Middle frontal gyrus (tissue), 1 donor: Measurements from ENCODE around the gene CD34.
"Not testable (repeated sequence)": the region's sequence is repeated elsewhere in the genome, so short reads cannot be mapped to it uniquely, and the experiment has no call there.

Experiments
- DNase-seq: peaks from one replicate; pipeline ENCODE4 v3.0.0-alpha.2; 2015; ENCODE audit warnings: low spot score; ENCODE audit errors: extremely low spot score

CD34 gene

DNA sequence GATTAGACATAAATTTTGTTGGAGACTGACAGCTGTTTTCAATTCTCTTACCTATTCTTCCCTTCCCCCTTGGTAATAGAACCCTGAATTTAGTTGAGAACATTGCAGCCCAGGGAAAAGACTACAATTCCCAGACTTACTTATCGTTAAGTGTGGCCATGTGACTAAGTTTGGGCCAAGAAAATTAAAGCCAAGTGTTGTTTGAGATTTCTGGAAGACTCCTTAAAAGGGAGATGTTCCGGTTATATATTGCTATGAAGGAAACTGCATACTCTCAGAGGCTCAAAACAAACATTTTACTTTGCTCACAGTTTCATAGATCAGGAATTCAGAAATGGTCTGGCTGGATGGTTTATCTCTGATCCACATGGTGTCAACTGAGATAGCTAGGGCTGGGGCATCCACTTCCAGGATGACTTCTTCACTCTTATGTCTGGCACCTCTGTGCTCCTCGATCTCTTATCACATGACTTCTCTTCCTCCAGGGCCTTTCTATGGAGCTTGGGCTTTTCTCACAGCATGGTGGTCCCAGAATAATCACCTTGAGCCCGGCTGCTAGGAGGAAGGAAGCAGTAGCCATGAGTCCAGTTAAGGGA lies 22.4 kb upstream of the CD34 start:
- DNase-seq, result no peak

DNA sequence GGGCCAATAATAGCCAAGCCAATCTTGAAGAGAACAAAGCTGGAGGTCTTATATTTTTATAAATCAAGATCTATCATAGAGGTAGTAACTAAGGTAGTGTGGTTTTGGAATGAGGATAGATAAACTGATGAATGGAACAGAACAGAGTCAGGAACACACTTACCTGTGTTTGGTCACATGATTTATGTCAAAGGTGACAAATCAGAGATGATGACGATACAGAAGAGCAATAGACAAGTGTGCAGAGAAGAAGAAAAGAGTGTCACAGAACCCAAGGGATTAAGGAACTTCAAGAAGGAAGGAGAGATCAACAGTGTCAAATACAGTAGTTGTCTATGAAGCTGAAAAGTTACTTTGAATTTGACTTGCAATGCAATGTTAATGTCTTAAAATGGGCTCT lies 16.1 kb upstream of the CD34 start:
- DNase-seq, result no peak

DNA sequence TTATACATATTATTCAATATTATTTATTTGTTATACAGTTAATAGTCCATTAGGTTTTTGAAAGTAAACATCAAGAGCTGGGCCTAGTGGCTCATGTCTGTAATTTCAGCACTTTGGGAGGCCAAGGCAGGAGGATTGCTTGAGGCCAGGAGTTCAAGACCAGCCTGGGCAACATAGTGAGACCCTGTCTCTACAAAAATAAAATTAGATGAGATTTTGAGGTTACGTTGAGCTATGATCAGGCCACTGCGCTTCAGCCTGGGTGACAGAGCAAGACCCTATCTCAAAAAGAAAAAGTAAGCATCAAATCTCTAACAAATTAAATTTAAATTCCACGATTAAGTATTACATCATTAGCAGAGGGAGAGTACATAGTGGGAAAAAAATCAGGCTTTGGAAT lies 15.0 kb upstream of the CD34 start:
- DNase-seq, result not testable (repeated sequence)

DNA sequence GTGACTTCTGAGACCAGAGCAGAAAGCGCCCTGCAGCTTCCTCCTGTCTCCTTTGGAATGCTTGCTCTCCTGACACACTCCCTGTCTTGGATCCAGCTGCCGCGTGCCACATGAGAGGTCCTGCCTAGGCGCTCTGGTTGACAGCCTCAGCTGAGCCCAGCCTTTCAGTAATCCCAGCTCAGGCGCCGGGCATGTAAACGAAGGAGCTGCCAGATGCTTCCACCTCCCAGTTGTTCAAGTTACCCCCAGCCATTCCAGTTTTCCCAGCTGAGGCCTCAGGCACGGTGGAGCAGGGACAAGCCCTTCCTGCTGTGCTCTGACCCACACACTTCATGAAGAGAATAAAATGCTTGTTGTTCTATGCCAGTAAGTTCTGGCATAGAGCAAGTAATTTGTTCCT lies 14.3 kb upstream of the CD34 start:
- DNase-seq, result no peak

DNA sequence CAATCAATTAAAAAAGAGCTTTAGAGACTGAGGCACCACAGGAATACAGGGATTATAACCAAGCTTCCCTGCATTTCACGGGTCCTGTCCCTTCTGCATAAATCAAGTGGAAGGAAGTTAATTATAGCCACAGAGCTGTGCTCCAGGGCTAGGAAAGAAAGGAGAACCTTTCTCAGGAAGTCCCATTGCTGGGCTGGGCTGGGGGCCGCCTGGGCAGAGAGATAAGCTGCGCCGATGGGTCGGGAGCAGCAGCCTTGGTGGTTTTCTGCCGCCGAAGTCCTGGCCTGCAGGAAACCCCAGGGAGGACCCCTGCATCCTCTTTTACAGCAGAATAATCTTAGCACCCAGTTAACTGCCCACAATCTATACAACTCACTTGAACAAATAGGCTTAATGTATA lies 12.6 kb upstream of the CD34 start:
- DNase-seq, result no peak

DNA sequence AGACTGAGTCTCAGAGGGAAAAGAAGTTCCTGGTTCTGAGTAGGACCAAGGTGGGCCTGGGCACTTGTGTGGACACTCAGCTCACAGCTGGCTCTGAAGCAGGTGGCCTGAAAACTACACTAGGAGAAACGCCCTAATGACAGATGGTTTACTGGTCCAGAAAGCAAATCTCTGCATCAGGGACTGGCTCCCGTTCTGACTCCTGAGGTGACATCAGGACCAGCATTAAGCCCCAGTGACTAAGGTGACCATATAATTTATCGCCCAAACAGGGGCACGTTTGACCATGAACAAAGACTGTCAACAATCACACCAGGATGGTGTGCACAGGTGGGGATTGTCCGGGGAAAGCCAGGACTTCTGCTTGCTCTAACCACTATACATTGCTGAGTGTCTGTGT lies 12.2 kb upstream of the CD34 start:
- no peak for DNase-seq

DNA sequence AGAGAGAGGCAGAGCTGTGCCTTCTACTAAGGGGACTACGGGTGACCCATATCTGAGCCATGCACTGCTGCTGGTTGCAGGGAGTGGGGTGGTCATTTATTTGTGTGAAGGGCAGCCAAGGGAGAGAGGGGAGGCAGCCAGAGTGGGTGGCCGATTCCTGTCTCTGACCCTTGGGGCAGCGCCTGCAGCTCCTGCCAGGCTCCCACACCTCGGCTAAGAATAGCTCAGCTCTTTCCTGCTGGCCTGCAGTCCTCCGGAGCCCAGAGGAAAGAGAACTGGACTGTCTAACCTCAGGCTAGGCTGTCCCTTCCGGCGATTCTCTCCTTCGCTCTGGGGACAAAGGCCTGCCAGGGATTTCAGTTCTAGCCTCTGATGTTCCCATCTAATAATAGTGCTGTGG lies 11.6 kb upstream of the CD34 start:
- no peak for DNase-seq

DNA sequence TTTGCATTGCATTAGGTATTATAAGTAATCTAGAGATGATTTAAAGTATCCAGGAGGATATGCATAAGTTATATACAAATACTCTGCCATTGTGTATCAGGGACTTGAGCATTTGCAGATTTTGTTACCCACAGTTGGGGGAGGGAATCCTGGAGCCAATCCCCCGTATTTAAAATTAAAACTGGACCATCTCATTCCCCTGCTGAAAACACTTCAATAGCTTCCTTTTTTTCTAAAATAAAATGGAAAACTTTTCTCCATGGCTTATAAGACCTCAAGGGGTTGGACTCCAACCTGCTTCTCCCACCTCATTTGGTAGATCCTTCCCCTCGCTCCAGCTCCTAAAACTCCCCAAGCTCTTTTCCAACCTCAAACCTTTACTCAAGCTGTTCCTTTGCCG lies 10.4 kb upstream of the CD34 start:
- DNase-seq, result no peak

DNA sequence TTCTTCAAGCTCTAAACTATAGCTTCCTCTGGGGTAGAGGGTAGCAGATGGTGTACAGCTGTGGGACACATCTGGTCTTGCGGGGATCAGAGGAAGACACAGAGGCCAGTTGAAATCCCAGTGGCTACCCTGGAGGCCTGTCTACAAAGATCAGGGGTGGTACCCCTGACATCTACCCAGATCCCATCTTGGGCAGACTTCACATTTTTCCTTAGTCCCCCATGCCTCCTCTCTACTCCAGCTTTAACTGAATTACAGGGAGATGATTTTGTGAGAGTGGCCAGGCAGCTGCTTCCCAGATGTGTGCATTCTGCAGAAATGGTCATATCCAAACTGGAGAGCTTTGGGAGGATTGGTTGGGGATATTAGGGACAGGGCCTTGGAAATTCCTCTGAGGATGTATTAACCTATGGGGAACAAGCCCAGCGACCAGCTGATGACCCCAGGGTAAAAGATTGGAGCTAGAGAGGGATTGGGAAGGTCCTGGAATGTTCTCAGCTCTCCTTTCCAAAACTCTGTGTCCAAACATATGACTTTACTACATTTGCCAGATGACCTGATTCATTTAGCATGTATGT lies 9.6 kb upstream of the CD34 start:
- no peak for DNase-seq

DNA sequence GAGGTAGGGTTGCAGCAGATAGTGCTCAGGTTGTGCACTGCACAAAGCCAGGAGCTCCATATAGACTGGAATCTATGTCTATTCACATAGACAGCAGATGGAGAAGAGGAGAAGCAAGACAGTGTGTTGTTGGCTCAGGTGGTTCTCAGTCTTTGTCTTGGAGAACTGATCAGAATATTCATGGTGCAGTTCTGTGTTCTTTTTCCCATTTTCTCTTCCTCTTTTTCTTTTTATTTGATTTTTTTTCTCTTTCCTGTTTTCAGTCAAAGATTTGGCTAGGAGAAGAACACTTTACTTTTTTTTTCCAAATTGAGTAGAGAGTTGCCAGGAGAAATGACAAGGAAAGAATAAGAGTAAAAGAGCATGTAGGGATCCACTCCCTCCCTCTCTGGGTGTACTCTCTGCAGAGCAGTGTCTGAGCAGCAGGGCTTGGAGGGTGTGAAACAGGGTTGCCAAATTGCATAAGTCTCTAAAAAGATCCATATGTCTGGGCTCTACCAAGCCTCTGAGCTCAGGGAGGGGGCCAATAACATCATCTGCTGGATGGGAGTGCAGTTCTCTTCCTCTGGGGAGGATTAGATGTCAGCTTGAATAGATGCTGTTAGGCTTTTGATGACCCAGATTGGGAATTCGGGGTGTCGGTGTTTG lies 8.7 kb upstream of the CD34 start:
- DNase-seq, result no peak

DNA sequence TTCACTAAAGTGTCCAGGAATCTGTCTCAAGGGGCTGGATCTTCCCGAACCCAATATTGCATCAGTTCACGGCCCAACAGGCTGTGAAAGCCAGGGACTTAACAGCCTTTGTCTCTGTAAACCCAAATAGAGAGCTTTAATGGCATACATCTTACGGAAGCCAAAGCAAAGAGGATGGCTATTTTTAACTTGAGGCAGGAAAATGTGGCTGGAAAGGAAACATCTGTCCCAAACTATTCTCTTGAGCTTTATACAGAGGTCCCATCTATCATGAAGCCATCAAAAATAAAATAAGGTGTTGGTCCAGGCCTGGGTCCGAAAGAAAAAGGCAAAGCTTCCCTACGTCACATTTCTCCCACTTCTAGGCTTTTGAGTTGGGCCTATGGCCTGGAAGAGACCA lies 7.7 kb upstream of the CD34 start:
- no peak for DNase-seq

DNA sequence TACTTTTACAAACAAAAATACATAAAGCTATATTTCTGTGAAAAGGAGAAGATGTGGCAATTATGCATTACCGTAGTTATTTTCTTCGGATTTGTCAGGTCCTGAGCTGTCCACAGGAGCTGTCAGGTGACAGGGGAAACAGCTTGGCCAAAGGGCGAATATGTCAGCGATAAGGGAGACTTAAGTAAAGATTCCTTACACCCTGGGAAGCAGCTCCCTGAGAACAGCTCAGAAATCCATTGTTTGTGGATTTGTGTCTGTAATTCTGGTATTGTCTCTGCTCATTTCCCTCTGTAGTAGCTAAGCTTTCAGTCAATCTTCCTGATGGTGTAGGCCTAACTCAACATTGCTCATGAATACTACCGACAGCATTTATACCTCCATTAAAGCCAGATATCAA lies 7.1 kb upstream of the CD34 start:
- no peak for DNase-seq

DNA sequence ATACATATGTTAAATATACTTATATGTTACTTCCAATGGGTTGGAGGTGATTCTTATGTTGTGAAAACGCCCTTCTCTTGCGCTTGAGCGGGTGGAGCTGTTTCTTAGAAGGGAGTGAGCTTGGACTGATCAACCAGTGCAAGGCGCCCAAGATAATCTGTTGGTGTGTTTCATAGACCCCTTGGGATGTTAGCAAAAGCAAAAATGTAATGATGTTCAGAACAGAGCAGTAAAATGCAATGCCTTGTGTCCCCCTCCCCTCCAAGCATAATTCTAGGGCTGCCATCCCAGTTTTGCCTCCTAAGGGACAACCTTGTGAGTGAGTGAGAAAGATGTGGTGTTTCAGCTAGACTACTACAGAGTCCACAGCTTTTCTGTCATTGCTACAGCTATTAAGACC lies 6.2 kb upstream of the CD34 start:
- DNase-seq, result no peak

DNA sequence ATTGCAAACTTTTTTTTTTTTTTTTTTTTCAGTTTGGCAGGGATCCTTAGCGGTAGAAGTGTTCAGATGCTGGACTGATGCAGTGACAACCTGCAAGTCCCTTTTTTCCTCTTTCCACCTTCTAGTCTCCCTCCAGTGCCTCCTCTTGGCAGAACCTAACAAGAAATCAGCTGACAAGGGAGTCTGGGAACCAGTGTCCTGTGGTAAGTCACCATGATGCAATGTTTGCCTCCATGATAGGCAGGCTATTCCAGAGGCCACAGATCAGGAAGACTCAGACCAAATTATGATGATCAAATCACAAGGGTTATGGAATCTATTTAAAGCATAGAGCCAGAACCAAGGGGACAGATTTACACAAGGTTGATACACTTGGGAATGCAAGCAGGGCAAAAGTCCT lies 3.0 kb upstream of the CD34 start:
- DNase-seq, result no peak

DNA sequence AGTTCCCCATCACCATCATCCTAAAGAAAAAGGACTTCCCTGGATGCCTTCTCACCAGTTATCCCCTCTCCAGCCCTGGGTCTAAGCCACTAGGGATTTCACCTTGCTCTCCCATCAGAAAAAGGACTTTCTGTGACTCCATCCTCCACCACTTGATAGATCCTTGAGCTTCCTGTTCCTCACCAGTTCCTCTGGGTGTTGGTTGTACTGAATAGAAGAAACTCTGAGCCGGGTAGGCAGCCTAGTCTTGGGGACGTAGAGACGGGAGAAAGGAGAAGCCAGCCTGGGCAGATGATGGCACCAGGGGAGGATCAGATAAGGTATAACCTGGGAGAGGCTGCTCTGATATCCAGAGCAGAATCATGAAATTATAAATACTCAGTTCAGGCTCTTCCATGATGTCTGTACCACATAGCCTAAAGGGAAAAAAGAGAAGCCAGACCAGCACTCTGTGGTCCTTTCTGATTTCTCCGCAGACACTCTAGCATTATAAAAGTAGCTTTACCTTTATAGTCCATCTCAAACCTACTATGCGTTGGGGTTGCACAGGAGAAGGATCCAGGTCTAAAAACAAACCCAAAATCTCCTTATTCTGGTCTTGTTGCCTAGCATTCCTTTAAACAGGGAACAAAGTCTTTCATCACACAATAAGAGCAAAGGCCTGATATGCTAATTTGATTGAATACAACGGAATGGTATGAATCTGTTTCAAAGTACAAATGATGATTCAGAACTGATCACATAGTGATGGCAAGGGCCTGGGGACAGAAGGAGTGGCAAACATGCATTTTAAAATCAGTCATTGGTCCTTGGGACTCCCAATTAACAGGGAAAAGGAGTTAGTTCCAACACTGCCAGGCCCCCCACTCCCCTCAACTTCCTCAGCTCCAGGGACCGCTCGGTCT lies 1.2 kb upstream of the CD34 start:
- DNase-seq, result no peak

DNA sequence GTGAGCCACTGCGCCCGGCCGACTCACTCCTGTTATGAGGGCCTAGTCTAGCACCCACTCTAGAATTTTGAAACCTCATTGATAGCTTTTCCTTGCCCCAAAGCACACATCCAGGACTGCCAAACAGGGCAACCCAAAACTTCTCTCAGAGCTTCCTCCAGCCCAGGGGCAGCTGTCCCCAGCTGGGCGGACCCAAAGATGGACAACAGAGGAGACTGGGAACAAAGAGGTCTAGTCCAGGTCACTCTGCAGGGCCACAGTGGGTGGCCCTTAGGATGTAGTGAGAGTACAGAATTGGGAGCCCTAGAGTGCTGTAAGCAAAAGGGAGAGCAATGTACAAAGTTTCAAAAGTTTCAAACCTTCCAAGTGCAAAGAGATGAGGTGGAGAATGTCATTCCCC lies 1.2 kb downstream of the CD34 start:
- DNase-seq, result no peak

DNA sequence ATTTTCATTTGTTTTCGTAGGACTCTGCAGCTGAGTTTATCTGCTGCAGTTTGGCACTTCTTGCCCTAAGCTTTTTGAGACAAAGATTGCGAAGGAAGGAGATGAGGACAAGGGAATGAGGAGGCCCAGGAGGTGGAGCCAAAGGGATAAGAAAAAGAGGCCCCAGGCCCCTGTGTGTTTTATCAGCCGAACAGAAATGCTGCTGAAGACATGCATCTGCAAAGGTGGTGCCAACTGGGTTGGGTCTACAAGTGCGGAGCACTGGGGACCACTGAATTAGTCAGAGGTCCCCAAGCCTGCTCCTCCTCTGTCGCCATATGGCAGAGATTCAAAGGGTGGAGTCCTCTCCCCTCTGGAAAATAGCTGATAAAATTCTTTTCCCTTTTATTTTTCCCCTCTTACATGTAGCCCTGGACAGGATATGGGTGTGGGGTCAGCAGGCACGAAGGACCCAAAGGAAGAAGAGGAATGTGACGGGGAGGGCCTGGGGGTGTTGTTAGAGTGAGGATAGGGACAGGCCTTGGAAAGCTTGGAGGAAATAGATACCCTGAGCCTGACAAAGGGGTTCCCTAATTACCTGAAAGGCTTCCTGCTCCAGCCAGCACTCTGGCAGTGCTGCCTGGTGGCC lies 2.7 kb downstream of the CD34 start:
- no peak for DNase-seq

DNA sequence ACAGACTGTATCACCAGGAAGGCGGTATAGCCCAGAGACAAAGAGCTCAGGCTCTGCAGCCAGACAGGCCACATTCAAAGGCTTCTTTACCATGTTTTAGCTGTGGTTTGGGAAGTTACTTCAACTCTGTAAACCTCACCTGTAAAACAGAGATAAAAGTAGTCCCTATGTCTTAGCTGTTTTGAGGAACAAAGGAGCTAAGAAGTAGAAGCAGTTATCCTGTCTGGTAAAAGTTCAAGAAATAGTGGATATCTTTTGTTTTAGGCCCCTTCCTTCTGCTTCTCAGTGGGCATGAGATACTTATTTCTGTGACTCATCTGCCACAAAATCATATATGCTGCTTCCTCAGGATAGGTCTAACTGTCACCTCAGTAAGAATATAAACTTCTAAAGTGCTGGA lies 6.5 kb downstream of the CD34 start:
- DNase-seq, result no peak

DNA sequence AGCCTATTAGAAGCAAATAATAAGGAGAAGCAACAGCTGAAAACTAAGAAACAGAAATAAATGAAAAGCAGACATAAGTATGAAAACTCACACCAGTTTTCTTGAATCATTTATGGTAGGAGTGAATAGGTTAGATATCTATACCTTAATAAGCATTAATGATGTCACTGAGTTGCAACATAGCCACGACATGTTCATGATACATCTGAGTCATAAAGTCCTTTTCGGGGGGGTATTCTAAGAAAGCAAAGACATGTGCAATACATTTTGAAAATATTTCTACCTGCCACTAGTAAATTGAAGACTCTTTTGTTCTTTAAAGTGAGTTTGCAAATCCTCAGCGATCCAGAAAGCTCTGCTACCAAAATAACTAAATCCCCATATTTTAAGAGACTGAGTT lies 7.2 kb downstream of the CD34 start:
- no peak for DNase-seq

DNA sequence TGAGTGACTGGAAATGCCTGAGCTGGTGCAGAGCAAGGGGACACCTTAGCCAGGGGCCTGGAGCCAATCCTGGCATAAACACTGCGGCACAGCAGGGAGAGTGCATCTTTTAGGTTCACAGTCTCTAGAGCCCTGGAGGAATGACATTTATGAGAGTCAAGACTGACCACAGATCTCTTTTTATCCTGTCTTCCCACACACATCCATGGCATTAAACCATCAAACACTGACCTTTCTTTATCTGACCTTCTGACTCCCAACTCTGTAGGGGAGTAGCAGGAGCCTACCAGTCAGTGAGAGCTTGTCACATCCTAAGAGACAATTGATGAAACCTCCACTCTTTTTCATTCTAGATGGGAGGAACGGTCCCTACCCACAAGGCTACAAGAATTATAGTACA lies 7.9 kb downstream of the CD34 start:
- no peak for DNase-seq

DNA sequence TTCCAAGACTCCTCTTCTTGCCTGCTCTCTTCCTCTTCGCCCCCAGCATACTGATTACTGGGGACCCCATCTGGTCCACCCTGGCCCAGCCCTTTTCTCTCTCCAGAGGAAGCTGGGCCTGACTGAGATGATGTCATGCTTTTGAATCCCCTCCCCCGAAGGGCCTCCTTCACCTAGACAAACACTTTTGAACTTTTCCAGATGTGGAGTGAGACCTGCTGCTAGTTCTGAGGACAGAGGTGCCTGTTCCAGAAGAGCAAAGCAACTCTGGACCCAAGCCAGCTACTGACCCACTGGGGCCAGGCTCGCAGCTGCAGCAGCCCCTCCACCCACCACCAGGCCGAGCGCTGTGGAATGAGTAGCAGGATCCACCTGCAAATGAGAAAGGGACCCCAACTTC lies 8.4 kb downstream of the CD34 start:
- no peak for DNase-seq
